Peyer's patch (tissue), 4 donors: ENCODE data around the gene LRRIQ4.

Experiments
- POLR2A ChIP-seq, 2 donors: fragments of 450-650 bp; IDR thresholded peaks; one replicate each; pipeline ENCODE4 v1.5.1; 2017; ENCODE audit warnings: antibody characterized with exemption in 2 of 2, mild to moderate bottlenecking in 2 of 2, moderate library complexity in 2 of 2
- TF ChIP-seq, protein P1 (sequence below), 6 experiments: fragments of 450-650 bp in 4 of 6; fragments of 200-600 bp in 2 of 6; sonication (generic) in 1 of 6; IDR thresholded peaks; one replicate each; pipeline ENCODE4 v1.5.1; 2017 to 2019; ENCODE audit warnings: antibody characterized with exemption in 6 of 6, mild to moderate bottlenecking in 3 of 6, moderate library complexity in 1 of 6

DNA sequence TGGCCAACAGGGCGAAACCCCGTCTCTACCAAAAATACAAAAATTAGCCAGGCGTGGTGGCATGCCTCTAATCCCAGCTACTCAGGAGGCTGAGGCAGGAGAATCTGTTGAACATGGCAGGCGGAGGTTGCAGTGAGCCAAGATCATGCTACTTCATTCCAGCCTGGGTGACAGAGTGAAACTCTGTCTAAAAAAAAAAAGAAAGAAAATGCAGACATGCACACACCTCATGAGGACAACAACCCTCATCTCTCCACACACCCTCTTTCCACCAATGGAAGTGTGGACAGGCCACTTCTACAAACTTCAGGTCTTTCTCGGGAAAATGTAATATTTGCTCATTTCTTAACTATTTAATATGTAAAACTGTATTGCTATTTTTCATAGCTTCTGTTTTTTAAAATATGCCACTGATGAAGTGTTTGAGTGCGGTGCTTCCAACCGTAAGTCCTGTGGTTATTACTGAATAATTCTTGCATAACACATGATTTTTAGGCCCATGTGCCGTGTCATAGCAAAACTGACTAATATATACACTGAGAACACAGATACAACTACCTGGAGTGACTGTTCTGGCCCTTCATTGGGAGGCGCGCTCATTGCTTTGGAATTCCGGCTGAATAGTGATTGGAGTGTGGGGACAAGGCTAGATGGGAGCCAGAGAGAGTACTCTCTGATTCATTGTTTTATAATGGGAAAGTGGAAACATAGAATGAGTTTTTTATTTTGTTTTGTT is 34.0 kb downstream of the LRRIQ4 start:
- TF ChIP-seq POLR2A (IDR thresholded peaks at IDR 0.05): no peak
- TF ChIP-seq, protein P1, sequence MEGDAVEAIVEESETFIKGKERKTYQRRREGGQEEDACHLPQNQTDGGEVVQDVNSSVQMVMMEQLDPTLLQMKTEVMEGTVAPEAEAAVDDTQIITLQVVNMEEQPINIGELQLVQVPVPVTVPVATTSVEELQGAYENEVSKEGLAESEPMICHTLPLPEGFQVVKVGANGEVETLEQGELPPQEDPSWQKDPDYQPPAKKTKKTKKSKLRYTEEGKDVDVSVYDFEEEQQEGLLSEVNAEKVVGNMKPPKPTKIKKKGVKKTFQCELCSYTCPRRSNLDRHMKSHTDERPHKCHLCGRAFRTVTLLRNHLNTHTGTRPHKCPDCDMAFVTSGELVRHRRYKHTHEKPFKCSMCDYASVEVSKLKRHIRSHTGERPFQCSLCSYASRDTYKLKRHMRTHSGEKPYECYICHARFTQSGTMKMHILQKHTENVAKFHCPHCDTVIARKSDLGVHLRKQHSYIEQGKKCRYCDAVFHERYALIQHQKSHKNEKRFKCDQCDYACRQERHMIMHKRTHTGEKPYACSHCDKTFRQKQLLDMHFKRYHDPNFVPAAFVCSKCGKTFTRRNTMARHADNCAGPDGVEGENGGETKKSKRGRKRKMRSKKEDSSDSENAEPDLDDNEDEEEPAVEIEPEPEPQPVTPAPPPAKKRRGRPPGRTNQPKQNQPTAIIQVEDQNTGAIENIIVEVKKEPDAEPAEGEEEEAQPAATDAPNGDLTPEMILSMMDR (IDR thresholded peaks at IDR 0.05): no peak
